HG03571 (cell line): ENCODE measurements around the gene RPL36.

ENCODE experiments used
- ATAC-seq: cut with Tn5 transposase; IDR thresholded peaks from one replicate; pipeline ENCODE4 v1.9.1; 2021; ENCODE audit not compliant: unreplicated experiment

RPL36 gene

DNA sequence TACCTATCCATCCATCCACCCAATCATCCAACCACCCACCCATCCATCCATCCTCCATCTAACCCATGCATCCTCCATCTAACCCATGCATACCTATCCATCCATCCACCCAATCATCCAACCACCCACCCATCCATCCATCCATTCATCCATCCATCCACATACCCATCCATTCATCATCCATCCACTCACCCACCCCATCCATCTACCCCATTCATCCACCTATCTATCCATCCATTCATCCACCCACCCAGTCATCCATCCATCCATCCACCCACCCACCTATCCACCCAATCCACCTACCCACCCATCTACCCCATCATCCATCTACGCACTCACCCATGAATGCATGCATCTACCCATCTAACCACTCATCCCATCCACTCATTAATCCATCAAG lies 16.3 kb upstream of the RPL36 start:
- ATAC-seq, result no peak

DNA sequence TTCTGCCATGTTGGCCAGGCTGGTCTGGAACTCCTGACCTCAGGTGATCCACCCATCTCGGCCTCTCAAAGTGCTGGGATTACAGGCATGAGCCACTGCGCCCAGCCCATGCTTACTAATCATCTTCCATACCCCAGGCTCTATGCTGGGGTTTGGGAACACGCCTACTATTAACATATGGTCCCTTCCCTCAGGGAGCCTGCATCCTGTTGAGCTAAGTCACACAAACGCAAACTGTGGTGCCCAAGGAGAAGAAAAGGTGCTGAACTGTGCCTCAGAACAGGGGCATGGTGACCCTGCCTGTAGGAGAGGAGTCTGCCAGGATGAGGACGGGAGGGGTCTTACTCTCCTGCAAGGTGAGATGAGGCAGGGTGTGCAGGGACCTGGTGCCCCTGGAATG lies 15.4 kb upstream of the RPL36 start:
- no peak for ATAC-seq

DNA sequence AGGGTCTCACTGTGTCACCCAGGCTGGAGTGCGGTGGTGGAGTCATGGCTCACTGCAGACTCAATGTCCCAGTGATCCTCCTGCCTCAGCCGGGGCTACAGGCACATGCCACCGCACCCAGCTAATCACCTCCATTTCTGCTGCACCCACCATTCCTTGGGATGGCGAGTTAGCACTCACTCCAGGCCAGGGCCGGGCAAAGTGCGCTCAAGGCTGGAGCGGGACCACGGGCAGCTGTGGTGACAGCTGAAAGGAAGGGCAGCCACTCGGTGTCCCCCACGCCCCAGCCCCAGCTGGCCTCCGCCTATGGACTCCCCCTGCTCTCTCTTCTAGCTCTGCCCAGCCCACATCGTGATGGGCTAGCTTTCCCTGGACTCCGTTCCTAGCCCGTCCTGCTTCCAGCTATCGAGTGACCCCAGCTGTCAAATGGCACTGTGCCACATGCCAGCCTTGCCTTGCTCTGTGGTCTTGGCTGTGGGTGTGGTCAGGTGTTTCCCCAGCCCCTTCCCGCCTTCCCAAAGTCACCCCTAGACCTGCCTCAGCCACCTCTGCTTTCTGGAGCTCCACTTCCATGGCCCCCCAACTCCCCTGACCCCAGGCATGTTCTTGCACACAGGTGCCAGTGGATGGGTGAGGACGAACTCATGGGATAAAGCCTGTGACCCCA lies 13.9 kb upstream of the RPL36 start:
- no peak for ATAC-seq

DNA sequence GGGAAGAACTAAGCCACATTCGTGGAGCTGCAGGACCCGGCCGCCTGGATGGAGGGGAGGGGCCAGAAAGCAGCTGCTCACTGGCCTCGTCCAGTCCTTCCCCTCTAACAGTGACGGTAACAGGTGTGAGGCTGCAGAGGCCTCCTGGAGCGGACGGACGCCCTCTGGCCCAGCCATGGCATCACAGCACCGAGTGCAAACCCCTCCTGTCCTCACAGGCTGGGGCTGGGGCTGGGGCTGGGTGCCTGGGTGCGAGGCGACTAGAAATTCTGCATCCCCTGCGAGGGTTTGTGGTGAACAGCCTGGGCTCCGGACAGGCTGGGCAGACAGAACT lies 13.4 kb upstream of the RPL36 start:
- no peak for ATAC-seq

DNA sequence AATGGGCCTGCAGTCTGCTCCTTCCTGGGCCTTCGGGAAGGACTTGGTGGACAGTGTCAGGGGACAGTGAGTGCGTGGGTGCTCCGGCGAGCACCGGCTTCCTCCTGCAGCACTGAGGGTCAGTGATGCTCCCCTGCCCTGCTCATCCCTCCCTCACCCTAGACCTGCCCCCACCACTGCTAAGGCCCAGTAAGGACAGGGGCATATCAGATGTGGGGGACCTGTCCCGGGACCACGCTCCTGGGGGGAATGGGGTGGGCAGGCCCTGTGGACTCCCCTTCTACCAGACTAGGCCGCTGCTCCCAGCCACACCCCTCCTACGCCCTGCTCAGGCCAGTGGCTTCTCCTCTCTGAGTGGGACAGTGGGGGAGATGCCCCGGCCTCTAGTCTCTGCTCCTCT lies 13.0 kb upstream of the RPL36 start:
- ATAC-seq, result no peak

DNA sequence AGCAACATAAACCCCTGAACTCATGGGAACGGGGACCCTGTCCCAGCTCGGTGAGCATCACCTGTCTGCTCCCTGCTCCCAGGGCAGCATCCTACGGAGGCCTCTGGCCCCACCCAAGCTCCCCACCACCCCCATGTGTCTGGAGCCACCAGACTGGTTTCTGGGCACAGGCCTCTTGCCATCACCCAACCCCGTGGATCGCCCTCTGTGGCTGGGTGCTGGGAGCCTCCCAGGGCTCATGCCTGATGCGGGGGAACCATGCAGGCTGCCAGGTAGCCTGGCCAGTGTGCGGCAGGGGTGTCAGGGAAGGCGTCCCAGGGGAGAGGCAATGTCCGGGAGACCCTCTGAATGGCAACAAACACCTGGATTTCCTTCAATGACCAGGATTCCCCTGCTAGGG lies 12.5 kb upstream of the RPL36 start:
- no peak for ATAC-seq

DNA sequence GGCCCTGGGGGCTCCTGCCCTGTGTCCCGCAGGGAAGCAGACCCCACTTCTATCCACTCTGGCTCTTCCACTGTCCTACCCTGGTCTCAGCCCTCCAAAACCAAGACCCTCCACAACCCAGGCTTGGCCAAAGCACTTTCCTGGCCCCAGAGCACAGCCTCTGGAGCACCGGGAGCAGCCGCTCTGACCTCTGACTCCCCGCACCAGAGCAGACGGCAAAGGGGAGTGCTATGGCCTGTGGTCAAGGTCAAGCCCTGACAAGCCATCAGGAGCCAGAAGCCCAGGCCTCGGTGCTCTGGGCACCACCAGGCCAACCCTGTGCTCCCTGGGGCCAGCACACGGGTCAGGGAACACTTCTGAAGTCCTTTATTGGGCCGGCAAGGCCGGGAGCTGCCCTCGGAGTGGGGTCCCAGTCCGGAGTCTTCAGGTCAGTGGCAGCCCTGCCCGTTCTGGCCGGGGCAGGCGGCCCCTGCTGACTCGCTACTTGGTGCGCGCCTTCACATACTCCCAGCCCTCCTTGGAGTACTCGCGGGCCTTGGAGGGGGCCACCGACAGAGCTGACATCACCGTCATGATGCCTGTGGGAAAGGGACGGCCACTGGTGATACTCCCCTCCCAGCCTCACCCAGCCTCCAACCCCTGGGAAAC lies 11.9 kb upstream of the RPL36 start:
- ATAC-seq, result no peak

DNA sequence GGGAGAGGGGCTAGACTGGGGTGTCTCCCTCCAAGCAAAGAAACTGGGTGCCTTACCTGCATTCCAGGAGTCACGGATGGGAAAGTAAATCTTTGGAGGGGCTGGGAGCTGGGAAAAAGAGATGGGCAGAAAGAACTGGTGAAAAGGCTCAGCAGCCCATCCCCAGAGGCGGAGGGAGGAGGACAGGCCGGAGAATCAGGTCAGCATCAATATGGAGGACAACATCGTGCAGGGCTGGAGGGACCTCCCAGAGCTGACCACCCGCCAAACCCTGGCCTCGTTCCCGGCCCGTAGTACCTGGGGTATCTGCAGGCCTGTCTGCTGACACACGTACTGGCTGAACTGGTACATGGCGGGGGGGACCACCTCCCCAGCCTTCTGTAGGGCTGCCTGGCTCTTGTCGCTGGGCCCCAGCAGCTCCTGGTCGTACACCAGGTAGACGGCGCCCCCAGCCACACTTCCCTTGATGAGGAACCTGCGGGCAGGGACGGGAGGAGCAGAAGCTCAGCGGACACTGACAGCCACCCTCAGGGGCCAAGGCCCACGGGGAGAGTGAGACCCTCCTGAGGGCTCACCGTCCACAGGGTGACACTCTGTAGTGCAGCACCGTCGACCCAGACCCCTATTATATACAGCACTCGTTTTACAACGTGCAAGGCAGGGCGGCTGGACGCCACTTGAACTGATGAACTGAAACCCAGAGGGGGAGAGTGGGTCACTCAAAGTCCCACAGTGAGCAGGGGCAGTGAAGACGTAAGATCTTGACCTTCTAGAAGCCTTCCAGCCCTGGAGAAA lies 10.6 kb upstream of the RPL36 start:
- no peak for ATAC-seq

DNA sequence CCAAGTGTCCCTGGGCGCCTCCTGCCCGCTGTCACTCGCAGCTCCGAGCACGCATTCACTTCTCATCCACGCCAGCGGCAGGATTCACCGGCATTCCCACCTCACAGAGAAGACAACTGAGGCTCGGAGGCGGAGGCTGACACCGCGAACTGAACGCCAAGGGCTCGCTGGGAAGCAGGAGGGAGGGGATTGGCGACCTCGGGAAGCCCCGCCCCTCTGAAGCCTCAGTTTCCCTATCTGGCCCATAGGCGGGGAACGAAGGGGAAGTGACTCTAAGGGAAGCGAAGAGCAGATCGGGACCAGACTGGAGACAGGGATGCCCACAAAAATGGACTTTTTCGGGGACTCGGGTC lies 10.0 kb upstream of the RPL36 start:
- ATAC-seq, result no peak

DNA sequence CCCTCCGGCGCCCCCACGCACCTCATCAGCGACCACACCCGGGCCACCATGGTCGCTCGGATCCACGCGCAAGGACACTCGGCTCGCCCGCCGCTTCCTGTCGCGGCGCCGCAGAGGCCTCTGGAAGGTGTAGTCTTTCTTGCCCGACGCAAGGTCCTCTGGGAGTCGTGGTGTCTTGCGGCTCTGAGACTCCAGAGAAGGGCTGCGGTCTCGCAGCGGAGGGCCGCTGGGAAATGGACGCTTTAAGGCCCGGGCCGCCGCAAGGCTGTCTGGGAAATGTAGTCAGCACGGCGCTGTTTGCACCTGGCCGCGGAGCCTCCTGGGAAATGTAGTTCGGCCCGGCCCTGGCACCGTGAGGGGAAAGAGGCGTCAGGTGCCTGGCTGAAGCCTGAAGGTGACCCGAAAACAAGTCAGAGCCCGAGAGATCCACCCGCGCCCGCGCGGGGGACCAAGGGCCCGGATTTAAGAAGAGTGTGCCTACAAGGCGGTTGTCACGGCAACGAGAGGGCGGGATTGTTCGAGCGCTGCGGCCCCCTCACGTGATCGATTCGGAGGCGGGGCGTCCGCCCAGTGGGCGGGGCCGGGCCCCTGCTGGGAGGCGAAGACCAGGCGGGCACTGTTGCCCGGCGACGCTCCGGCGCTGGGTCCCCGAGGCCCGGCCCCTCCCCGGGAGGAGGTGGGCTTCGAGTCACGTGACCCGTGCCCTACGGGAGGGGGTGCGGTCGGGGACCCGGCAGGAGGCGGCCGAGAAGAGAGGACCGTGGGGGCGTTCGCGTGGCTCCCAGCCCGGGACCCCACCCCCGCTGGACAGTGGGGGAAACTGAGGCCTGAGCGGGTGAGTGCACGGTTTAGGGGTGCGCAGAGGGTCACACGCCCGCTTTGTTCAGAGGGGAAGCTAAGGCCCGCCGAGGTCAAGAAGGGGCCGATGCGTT lies 9.4 kb upstream of the RPL36 start, which contains the start of the genes HSD11B1L and MICOS13:
Gene HSD11B1L, plus strand, starts transcription at position 591 of the 932 bp plus-strand sequence. CDS start 3,806 bp downstream, outside the sequence.
Gene MICOS13, minus strand, starts transcription at position 80 of the 932 bp plus-strand sequence. Its CDS starts 30 bp downstream, at position 50.
- peak; percentile 80 for ATAC-seq

DNA sequence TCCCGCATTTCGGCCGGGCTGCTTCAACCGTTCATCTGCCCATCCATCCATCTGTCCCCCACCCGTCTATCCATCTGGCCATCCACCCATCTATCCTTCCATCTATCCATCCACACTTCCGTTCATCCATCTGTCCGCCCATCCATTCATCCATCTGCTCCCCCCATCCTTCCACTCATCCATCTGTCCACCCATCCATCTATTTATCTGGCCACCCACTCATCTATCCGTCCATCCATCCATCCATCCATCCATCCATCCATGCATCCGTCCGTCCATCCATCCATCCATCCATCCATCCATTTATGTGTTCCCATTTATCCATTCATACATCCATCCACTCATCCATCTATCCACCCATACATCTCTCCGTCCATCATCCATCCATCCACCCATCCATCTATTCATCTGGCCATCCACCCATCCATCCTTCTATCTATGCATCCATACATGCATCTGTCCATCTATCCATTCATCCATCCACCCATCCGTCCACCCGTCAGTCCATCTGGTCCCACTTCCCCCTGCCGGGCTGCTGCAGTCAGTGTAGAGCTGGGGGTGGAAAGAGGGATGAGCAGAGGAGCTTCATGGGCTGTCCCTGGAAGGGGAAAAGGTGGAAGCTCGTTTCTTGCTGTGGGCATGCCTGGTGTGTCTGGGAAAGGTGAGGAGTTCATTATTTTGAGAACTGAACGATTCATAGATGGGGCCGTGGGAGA lies 8.5 kb upstream of the RPL36 start:
- ATAC-seq, result no peak

DNA sequence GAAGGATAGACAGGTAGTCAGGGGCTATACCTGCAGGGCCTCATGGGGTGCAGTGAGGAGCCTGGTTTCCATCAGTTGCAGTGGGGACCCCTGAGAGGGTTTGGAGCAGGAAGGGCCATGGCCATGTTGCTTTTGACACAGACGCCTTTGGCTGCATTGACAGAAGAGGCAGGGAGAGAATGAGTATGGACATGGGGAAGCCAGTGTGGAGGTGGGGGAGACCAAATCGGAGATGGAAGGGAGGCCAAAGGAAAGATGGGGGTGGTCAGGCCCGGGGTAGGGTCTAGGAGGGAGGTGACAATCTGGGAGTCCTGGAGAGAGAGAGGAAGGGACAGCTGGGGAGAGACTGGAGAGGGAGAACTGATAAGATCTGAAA lies 8.0 kb upstream of the RPL36 start:
- ATAC-seq, result no peak

DNA sequence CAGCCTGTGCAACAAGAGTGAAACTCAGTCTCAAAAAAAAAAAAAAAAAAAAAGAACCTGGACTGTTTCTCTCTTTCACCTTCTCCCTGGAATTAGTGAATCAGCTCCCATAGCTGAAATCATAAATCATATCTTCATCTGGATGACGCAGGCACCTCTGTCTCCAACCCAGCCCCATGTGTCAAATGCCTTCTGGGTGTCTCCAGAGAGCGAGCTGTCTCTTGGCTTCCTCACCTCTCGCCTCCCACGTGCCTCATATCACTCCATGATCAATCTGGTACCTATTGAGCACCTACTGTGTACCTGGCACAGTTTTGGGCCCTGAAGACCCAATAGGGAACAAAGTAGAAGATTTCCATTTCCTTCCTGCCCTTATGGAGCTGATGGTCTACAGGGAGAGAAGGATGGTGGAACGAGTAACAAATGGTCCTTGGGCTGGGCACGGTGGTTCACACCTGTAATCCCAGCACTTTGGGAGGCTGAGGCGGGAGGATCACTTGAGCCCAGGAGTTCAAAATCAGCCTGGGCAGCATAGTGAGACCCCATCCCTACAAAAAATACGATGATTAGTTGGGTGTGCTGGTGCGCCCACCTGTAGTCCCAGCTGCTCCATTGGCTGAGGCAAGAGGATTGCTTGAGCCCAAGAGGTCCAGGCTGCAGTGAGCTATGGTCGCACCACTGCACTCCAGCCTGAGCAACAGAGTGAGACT lies 6.8 kb upstream of the RPL36 start:
- no peak for ATAC-seq

DNA sequence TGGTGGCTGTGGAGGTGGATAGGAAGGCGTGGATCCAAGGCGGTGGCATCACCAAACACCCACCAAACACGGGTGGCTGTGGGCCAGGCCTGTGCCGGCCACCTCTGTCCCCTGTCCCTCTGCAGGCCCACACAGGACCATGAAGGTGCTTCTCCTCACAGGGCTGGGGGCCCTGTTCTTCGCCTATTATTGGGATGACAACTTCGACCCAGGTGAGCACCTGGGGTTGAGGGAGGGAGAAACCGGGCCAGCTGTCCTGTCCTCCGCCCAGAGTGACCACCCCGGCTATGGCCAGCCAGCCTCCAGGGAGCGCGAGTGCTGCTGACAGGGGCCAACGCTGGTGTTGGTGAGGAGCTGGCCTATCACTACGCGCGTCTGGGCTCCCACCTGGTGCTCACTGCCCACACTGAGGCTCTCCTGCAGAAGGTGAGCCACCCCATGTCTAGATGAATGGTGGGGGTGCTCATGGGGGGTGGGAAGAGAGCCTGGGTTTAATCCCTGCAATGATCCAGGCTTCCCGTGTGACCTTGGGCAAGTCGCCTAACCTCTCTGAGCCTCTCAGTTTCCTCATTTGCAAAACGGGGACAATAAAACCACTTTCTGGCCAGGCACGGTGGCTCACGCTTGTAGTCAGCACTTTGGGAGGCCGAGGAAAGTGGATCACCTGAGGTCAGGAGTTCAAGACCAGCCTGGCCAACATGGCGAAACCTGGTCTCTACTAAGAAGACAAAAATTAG lies 5.2 kb upstream of the RPL36 start:
- ATAC-seq, result no peak

DNA sequence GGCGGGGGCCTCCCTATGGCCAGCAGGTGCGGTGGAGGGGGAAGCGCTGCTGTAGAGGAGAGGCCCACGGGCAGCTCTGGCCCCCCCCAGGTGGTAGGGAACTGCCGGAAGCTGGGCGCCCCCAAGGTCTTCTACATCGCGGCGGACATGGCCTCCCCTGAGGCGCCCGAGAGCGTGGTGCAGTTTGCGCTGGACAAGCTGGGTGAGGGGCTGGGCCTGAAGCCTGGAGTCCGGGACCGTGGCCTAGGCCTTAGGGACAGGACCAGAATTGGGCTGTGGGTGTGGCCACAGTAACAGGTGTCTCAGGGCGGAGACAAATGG lies 3.8 kb upstream of the RPL36 start:
- no peak for ATAC-seq

DNA sequence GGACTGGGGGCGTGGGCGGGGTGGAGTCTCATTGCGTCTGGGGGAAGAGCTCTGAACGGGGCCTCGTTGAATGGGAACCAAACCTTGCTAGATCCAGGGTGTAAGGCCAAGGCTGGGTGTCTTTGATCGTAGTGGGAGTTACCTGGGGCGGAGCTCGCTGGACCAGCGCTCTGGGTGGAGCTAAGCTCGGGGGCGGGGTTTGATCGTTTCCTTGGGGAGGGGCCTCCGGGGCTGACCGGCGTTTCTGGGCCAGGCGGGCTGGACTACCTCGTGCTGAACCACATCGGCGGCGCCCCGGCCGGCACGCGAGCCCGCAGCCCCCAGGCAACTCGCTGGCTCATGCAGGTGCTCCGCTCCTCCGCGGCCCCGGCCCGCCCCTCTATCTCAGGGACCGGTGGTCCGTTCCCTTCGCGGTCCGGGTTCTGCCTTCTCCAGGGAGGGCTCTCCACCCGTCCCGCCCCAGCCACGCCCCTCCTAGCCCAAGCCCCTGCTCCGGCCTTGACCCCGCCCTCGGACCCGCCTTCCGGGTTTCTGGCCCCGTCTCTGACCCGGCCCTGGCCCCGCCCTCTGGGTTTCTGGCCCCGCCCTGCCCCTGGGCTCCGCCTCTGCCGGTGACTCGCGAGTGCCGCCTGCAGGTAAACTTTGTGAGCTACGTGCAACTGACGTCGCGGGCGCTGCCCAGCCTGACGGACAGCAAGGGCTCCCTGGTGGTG lies 3.3 kb upstream of the RPL36 start:
- ATAC-seq, result peak; percentile 36

DNA sequence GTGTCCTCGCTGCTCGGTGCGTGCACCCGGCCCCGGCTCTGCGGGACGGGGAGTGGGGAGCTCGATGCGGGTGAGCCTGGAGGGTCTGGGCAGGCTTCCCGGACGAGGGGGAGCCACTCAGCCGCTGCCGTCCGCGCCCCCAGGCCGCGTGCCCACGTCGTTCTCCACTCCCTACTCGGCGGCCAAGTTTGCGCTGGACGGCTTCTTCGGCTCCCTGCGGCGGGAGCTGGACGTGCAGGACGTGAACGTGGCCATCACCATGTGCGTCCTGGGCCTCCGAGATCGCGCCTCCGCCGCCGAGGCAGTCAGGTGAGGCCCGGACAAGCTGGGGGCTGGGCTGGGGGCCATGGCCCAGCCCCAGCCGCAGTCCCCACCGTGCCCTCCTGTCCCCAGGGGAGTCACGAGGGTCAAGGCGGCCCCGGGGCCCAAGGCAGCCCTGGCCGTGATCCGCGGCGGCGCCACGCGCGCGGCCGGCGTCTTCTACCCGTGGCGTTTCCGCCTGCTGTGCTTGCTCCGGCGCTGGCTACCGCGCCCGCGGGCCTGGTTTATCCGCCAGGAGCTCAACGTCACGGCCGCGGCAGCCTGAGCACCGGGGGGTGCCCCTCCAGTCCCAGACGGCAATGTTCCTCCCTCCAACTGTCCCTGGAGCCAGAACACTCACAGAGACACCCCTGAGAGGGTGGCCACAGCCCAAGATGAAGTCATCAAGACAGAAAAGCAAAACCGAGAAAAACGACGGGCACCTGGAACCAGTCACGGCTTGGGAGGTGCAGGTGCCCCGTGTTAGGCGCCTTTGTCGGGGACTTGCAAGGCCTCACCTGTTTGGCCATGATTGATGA lies 2.5 kb upstream of the RPL36 start:
- no peak for ATAC-seq
